Activated T-cell treated with anti-CD3 and anti-CD28 coated beads, Interleukin-2, amount 50 U/mL, for 48 hours (primary cell): Measurements from ENCODE around the gene LHX6.

Source experiments
- DNase-seq, 2 experiments: peaks; one replicate each; pipeline ENCODE4 v3.0.0-alpha.2; 2020

Gene LHX6

GRCh38 chr9:122228568-122229484 lies at the start of gene LHX6:
Gene LHX6 (minus strand): TSS chr9:122228957. CDS start chr9:122228740, 217 bp downstream.
- DNase-seq, result no peak

GRCh38 chr9:122277285-122277897 lies 48.6 kb upstream of the LHX6 start:
- no peak for DNase-seq

- DNase-seq, result no peak
Observed at GRCh38 chr9:122276096-122276495, 47.3 kb upstream of the LHX6 start.

GRCh38 chr9:122274055-122274454 lies 45.3 kb upstream of the LHX6 start:
- no peak for DNase-seq

GRCh38 chr9:122268041-122268814 lies 39.5 kb upstream of the LHX6 start:
- DNase-seq, result no peak

GRCh38 chr9:122265149-122265915 lies 36.6 kb upstream of the LHX6 start:
- no peak for DNase-seq

GRCh38 chr9:122264360-122265148 lies 35.8 kb upstream of the LHX6 start, which contains the start of the genes MRRF and RBM18:
Gene MRRF (plus strand): TSS chr9:122264882. CDS start chr9:122270892, 6,010 bp downstream.
Gene RBM18 (minus strand): TSS chr9:122264840. CDS start chr9:122261492, 3,348 bp downstream.
- DNase-seq, result peak; percentile 94 to 96

GRCh38 chr9:122263699-122264349 lies 35.1 kb upstream of the LHX6 start:
- no peak for DNase-seq

GRCh38 chr9:122262073-122262472 lies 33.3 kb upstream of the LHX6 start:
- DNase-seq, result no peak

- no peak for DNase-seq
Observed at GRCh38 chr9:122261469-122261881, 32.7 kb upstream of the LHX6 start.

- no peak for DNase-seq
Observed at GRCh38 chr9:122258886-122259415, 30.2 kb upstream of the LHX6 start.

- DNase-seq, result no peak
Observed at GRCh38 chr9:122256206-122256605, 27.4 kb upstream of the LHX6 start.

GRCh38 chr9:122254761-122255160 lies 26.0 kb upstream of the LHX6 start:
- DNase-seq, result no peak

- DNase-seq, result no peak
Observed at GRCh38 chr9:122252796-122253195, 24.0 kb upstream of the LHX6 start.

- no peak for DNase-seq
Observed at GRCh38 chr9:122251351-122251750, 22.6 kb upstream of the LHX6 start.

- no peak for DNase-seq
Observed at GRCh38 chr9:122248448-122248865, 19.7 kb upstream of the LHX6 start.

GRCh38 chr9:122246666-122247065 lies 17.9 kb upstream of the LHX6 start:
- no peak for DNase-seq

- DNase-seq, result no peak
Observed at GRCh38 chr9:122244349-122244748, 15.6 kb upstream of the LHX6 start.

GRCh38 chr9:122239722-122240121 lies 11.0 kb upstream of the LHX6 start:
- DNase-seq, result no peak

GRCh38 chr9:122236681-122237080 lies 7.9 kb upstream of the LHX6 start:
- DNase-seq, result no peak
